ENCODE data around the gene KCNG2. TPM values are rescaled to one million over a fixed set of nuclear protein-coding genes. Genes with fewer than 3 reads are reported as not detected.

KCNG2 gene
- total RNA-seq, 1 donor from 2014 or later: not detected

DNA sequence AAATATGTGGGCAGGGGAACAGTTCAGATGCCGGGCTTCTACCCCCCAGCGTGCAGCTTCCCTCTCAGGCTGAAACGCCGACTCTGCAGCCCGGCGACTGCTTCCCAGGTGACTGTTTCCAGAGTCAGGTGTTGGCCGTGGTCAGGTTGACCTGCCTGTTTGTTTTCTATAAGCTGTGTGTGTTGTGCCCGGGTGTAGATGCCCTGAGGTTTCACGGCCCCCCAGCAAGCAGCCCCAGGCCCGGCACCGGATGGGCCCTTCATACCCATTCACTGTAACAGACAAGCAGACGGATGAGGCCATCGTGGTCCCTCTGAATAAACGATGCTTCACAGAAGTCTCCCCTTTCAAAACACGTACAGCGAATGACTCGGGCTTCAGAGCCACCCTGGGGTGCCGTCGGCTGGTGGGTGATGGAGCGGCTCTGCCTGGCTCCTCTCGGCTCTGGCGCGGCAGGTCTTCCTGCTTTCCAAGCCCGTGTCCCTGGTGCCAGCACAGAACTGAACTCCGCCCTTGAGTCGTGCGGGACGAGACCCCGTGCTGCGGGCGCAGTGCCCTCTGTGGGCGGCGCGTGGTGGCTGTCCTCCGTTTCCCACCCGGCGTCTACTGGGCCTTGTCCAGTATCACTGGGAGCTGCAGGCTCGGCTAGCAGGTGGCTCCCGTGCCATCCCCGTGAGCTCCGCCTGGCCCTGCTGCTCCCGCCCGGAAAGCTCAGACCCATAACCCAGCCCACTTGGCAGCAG, 15.0 kb upstream of the KCNG2 start:
- H3K9me3 Mint-ChIP-seq: no peaks in the 10 kb centered on the region
- no peaks in the 10 kb centered on the region for H3K36me3 Mint-ChIP-seq (ENCODE audit: low read depth)
- no peak overlapping the region for H3K4me3 Mint-ChIP-seq
- TF ChIP-seq, protein P1, sequence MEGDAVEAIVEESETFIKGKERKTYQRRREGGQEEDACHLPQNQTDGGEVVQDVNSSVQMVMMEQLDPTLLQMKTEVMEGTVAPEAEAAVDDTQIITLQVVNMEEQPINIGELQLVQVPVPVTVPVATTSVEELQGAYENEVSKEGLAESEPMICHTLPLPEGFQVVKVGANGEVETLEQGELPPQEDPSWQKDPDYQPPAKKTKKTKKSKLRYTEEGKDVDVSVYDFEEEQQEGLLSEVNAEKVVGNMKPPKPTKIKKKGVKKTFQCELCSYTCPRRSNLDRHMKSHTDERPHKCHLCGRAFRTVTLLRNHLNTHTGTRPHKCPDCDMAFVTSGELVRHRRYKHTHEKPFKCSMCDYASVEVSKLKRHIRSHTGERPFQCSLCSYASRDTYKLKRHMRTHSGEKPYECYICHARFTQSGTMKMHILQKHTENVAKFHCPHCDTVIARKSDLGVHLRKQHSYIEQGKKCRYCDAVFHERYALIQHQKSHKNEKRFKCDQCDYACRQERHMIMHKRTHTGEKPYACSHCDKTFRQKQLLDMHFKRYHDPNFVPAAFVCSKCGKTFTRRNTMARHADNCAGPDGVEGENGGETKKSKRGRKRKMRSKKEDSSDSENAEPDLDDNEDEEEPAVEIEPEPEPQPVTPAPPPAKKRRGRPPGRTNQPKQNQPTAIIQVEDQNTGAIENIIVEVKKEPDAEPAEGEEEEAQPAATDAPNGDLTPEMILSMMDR (conservative IDR thresholded peaks at IDR 0.05): no peak
- DNase-seq (ENCODE audit: low read depth, low spot score): no peak
- H3K27me3 Mint-ChIP-seq (ENCODE audit: low read depth): peaks cover 42% of the 10 kb centered on the region
- no peaks in the 10 kb centered on the region for H3K4me1 Mint-ChIP-seq
- H3K27ac Mint-ChIP-seq (ENCODE audit: unreplicated experiment): no peak overlapping the region

DNA sequence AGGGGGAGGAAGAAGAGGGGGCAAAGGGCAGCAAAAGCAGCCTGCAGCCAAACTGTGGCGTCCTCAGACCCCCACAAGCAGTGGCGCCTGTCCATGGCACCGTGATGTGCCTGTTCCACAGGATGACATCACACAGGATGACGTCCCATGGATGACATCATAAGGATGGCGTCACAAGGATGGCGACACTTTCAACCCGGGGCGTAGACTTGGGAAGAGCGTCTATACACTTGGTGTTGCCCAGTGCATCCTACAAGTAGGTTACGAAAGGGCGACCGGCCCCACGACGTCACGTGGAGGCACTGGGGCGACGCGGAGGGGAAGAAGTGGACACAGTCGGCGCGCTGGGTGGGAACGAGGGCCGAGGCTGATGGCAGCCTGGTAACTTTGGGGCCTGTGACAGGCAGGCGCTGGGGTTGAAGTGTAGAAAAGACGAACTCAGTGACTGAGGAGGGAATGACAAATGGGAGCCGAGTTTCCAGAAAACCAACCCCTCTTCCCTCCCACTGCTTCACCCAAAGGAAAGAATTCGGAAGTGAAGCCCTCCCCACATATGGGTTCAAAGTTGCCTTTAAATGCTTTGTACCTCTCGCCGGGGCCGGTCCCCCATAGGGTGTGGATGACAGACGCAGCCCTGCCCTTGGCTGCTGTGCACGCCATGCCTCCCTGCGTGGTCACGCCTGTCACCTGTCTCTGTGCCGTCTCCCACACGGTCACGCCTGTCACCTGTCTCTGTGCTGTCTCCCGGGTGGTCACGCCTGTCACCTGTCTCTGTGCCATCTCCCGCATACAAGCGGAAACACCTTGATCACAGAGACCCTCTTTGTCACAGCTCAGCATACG, 13.4 kb upstream of the KCNG2 start:
- no peaks in the 10 kb centered on the region for H3K4me1 Mint-ChIP-seq
- TF ChIP-seq, protein P1 (conservative IDR thresholded peaks at IDR 0.05): no peak
- no peak overlapping the region for H3K4me3 Mint-ChIP-seq
- H3K9me3 Mint-ChIP-seq: no peaks in the 10 kb centered on the region
- no peak for DNase-seq (ENCODE audit: low read depth, low spot score)
- peaks cover 52% of the 10 kb centered on the region for H3K27me3 Mint-ChIP-seq (ENCODE audit: low read depth)
- no peak overlapping the region for H3K27ac Mint-ChIP-seq (ENCODE audit: unreplicated experiment)
- H3K36me3 Mint-ChIP-seq (ENCODE audit: low read depth): no peaks in the 10 kb centered on the region

DNA sequence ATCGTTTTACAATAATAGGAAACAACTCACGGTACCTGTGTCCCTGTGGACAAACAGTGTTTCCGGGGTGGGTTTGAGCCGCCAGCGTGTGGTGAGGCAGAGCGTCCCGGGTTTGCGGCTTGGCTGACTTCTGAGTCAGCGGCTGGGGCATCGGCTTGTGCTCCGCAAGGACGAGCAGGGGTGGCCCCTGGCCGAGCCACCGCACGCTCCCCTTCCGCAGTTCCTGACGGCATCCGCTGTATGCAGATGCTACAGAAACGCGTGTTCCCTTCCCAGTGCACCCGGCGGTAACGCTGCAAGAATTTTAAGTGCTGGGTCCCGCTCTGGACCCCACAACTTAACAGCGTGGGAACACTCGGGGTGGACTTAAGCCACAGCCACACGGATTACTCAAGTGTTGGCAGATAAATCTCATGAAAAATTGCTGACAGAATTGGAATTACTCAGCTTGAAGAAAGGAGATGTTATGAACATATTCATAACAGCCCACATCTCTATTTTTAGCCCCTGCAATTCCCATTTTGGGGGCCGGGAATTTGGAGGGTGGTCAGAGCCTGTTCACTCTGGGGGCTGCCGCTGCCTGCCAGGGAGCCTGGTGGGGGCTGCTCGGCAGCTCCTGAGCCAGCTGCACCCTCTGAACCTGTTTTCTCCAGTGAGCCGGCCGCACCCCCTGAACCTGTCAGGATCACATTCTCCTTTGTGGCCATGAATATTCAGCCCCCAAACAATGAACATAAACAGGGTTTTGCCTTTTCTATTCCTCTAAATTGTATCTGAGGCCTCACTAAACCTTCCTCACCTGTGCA, 12.6 kb upstream of the KCNG2 start:
- Mint-ChIP-seq H3K4me3 (no peak overlapping the region), H3K36me3 (ENCODE audit: low read depth) (no peaks in the 10 kb centered on the region), H3K4me1 (no peaks in the 10 kb centered on the region), H3K27me3 (ENCODE audit: low read depth) (peaks cover 58% of the 10 kb centered on the region), H3K27ac (ENCODE audit: unreplicated experiment) (no peak overlapping the region), H3K9me3 (no peaks in the 10 kb centered on the region)
- no peak for DNase-seq (ENCODE audit: low read depth, low spot score)
- TF ChIP-seq, protein P1 (conservative IDR thresholded peaks at IDR 0.05): no peak

DNA sequence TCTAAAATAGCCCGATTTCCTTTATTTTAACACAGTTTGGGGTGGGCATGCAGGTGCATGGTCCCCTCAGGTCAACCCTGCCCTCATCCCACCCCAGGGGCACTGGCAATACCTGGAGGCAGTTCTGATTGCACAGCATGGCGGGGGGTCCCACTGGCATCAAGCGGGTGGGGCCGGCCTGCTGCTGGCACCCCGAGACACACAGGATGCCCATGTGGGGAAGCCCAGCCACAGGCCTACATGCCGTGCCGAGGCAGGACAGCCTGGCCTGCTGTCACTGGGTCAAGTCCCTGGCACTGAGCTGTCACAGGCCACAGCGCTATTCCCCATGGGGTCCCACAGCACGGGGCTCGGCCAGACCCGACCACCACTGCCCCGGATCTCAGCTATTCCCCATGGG, 11.9 kb upstream of the KCNG2 start:
- no peaks in the 10 kb centered on the region for H3K36me3 Mint-ChIP-seq (ENCODE audit: low read depth)
- H3K9me3 Mint-ChIP-seq: no peaks in the 10 kb centered on the region
- no peak overlapping the region for H3K27ac Mint-ChIP-seq (ENCODE audit: unreplicated experiment)
- no peak for DNase-seq (ENCODE audit: low read depth, low spot score)
- TF ChIP-seq, protein P1 (conservative IDR thresholded peaks at IDR 0.05): no peak
- no peak overlapping the region for H3K4me3 Mint-ChIP-seq
- no peaks in the 10 kb centered on the region for H3K4me1 Mint-ChIP-seq
- H3K27me3 Mint-ChIP-seq (ENCODE audit: low read depth): peaks cover 65% of the 10 kb centered on the region

DNA sequence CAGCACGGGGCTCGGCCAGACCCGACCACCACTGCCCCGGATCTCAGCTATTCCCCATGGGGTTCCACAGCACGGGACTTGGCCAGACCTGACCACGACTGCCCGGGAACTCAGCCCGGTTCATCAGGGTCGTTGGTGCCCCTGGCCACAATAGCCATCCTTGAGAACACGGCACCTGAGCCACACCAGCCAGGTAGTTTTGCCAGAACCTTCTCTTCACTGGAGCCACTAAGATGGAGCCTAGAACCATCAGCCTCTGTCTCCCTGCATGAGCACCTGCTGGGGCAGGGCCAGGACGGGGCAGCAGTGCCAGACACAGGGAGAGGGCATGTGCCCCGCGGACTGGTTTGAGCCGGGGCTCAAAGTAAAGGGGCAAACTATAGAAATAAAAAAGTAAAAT, 11.4 kb upstream of the KCNG2 start:
- no peak overlapping the region for H3K4me3 Mint-ChIP-seq
- TF ChIP-seq, protein P1 (conservative IDR thresholded peaks at IDR 0.05): no peak
- no peak overlapping the region for H3K27ac Mint-ChIP-seq (ENCODE audit: unreplicated experiment)
- H3K4me1 Mint-ChIP-seq: no peaks in the 10 kb centered on the region
- no peaks in the 10 kb centered on the region for H3K36me3 Mint-ChIP-seq (ENCODE audit: low read depth)
- no peaks in the 10 kb centered on the region for H3K9me3 Mint-ChIP-seq
- DNase-seq (ENCODE audit: low read depth, low spot score): no peak
- peaks cover 70% of the 10 kb centered on the region for H3K27me3 Mint-ChIP-seq (ENCODE audit: low read depth)
